Left ventricle myocardium inferior (tissue), 1 donor: Measurements from ENCODE around the gene FKBP9. TPM values are rescaled to one million over a fixed set of nuclear protein-coding genes. Genes with fewer than 3 reads are reported as not detected.
"Not testable (repeated sequence)": the region's sequence is repeated elsewhere in the genome, so short reads cannot be mapped to it uniquely, and the experiment has no call there.

Experiments used
- DNase-seq: peaks from one replicate; pipeline ENCODE4 v3.0.0-alpha.2; 2020
- H3K27ac ChIP-seq: fragments of 200-600 bp; replicated peaks from 2 replicates; pipeline ENCODE4 v1.8.0; 2021
- H3K27me3 ChIP-seq: fragments of 200-600 bp; 2 replicates; pipeline ENCODE4 v1.8.0; 2021; ENCODE audit warnings: low read depth
- H3K36me3 ChIP-seq: fragments of 200-600 bp; 2 replicates; pipeline ENCODE4 v1.8.0; 2021
- H3K4me1 ChIP-seq: fragments of 200-600 bp; 2 replicates; pipeline ENCODE4 v1.8.0; 2021
- H3K4me3 ChIP-seq: fragments of 200-600 bp; 2 replicates; pipeline ENCODE4 v1.8.0; 2021; ENCODE audit warnings: mild to moderate bottlenecking, moderate library complexity
- H3K9me3 ChIP-seq: fragments of 200-600 bp; replicated peaks from 2 replicates; pipeline ENCODE4 v1.8.0; 2021
- intact Hi-C: fragments of 100-400 bp; cut with micrococcal nuclease; formaldehyde crosslinking; loops from one replicate; pipeline ENCODE4 v1.11.0; 2022
- long read RNA-seq: library from polyadenylated mRNA; unstranded; transcript quantifications from one replicate; pipeline ENCODE4 v2.0.0, GENCODE V29; 2021
- total RNA-seq: library from RNA; stranded (reverse); fragmentation: NEBNext Ultra II Directional; extraction: Animal tissue kit (Norgen Biotek cat#: 25700); gene quantifications from one replicate; pipeline ENCODE4 v1.2.1, GENCODE V29; 2021
- TF ChIP-seq, protein P1 (sequence below): fragments of 200-600 bp; IDR thresholded peaks from 2 replicates; pipeline ENCODE4 v1.8.0; 2021; ENCODE audit warnings: antibody characterized with exemption, mild to moderate bottlenecking, borderline replicate concordance
- donor health status: DM: no; HTN: yes; CAD: no; lungs with severe emphysema.

FKBP9 gene
- total RNA-seq: 112 TPM
- long read RNA-seq, transcript FKBP9-201 (10 exons, 3,462 nt): major isoform, 335 of 367 reads
- long read RNA-seq, partial matches to known transcripts: 11 of 367 reads
- long read RNA-seq, other reads (novel, unspliced or antisense): 20 of 367 reads

GRCh38 chr7:32957326-32958045 lies at the start of gene FKBP9:
TSS of gene FKBP9 (plus strand) at chr7:32957440. CDS start at chr7:32957574, 134 bp downstream.
- intact Hi-C loops: no loop called here

DNA sequence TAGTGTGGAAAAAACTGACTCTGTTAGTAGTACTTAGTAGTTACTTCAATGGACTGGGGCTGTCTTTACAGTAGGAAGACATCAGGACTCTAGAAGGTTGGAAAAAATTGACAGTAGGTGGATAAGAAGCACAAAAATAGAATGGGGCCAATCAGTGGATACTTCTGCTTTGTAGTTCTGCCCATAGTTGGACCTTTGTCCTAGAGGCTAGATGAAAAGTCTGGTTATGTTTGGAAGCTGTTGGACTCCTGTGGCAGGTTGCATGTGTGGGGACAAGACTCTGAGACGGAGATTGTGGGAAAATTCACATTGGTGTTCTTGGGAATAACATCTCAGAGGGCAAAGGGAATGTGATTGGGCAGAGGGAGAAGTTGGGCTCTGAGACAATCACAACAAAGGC lies 47.0 kb upstream of the FKBP9 start:
- intact Hi-C loops: no loop called here
- no peak for DNase-seq
- no peaks in the 10 kb centered on the region for H3K9me3 ChIP-seq

More at GRCh38 chr7:32957326-32958045, at the start of gene FKBP9:
- Histone ChIP-seq H3K27ac (peak within 1 kb of the TSS; percentile 100), H3K4me3 (peak within 1 kb of the TSS; percentile 92), H3K27me3 (no peaks in the 10 kb centered on the region), H3K4me1 (peaks cover 41% of the 10 kb centered on the region), H3K9me3 (no peaks in the 10 kb centered on the region), H3K36me3 (no peaks in the 10 kb centered on the region)
- TF ChIP-seq, protein P1, sequence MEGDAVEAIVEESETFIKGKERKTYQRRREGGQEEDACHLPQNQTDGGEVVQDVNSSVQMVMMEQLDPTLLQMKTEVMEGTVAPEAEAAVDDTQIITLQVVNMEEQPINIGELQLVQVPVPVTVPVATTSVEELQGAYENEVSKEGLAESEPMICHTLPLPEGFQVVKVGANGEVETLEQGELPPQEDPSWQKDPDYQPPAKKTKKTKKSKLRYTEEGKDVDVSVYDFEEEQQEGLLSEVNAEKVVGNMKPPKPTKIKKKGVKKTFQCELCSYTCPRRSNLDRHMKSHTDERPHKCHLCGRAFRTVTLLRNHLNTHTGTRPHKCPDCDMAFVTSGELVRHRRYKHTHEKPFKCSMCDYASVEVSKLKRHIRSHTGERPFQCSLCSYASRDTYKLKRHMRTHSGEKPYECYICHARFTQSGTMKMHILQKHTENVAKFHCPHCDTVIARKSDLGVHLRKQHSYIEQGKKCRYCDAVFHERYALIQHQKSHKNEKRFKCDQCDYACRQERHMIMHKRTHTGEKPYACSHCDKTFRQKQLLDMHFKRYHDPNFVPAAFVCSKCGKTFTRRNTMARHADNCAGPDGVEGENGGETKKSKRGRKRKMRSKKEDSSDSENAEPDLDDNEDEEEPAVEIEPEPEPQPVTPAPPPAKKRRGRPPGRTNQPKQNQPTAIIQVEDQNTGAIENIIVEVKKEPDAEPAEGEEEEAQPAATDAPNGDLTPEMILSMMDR: no peak
- DNase-seq: peak; percentile 86

DNA sequence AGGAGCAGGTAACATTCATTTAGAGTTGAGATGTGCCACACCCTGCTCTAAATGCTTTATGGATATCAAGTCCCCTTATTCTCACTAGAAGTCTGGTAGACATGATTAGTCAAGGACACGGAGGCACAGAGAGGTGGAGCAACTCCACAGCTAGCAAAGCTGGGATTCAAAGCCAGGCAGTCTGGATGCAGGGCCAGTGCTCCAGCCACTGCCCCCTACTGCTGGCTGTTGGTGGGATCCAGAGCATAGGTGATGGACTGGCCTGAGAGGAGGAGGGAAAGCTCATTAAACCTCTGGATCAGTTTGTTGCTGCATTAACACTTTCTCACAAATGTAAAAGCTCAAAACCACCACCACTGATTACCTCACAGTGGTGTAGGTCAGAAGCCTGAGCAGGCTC lies 43.1 kb upstream of the FKBP9 start:
- Histone ChIP-seq H3K4me1 (peaks cover 11% of the 10 kb centered on the region), H3K4me3 (no peak overlapping the region), H3K27me3 (no peaks in the 10 kb centered on the region), H3K27ac (no peak overlapping the region), H3K9me3 (no peaks in the 10 kb centered on the region), H3K36me3 (peaks cover 46% of the 10 kb centered on the region)
- TF ChIP-seq, protein P1: peak; percentile 18
- DNase-seq: no peak
- intact Hi-C loops: no loop called here

More for the DNA sequence above, 47.0 kb upstream of the FKBP9 start:
- Histone ChIP-seq H3K4me3 (no peak overlapping the region), H3K27me3 (no peaks in the 10 kb centered on the region), H3K36me3 (peaks cover 9% of the 10 kb centered on the region), H3K4me1 (peaks cover 16% of the 10 kb centered on the region), H3K27ac (no peak overlapping the region)
- TF ChIP-seq, protein P1: no peak

DNA sequence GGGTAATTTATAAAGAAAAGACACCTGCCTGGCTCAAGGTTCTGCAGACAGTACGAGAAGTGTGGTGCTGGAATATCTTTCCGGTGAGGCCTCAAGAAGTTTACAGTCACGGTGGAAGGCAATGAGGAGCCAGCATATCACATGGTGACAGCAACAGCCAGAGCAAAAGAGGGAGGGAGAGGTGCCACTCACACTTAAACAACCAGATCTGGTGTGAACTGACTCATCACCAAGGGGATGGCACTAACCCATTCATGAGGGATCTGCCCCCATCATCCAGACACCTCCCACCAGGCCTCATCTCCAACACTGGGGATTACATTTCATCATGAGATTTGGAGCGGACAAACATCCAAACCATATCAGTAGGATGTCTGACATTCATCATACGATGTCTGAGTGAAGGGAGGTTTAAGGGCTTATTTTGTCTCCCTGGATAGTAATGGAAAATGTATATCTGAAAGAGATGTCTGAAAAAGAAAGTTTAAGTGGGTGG lies 42.2 kb upstream of the FKBP9 start:
- no peak for DNase-seq
- intact Hi-C loops: no loop called here
- H3K36me3 ChIP-seq: peaks cover 54% of the 10 kb centered on the region
- peaks cover 1% of the 10 kb centered on the region for H3K4me1 ChIP-seq
- TF ChIP-seq, protein P1: no peak
- H3K9me3 ChIP-seq: no peaks in the 10 kb centered on the region
- H3K27me3 ChIP-seq: no peaks in the 10 kb centered on the region
- no peak overlapping the region for H3K27ac ChIP-seq
- no peak overlapping the region for H3K4me3 ChIP-seq

DNA sequence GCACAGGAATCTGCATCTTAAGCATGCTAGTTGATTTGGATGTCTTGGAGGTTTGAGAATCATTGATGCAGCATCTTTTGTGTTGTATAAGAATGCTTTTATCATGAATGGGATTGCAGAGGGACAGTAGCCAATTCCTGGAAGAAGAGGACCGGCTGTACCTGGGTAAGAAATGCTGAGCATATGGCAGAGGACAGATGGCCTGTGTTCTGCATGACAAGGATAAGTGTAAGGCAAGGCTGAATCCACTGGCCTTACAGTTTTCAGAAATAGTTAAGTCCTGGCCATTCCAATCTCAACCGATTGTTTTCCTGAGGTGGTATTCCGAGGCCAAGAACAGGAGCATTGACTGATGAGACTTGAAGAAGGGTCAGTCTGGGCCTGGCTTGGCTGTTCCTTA lies 41.2 kb upstream of the FKBP9 start:
- no peak overlapping the region for H3K27ac ChIP-seq
- H3K9me3 ChIP-seq: no peaks in the 10 kb centered on the region
- no peak for DNase-seq
- TF ChIP-seq, protein P1: no peak
- intact Hi-C loops: no loop called here
- no peaks in the 10 kb centered on the region for H3K27me3 ChIP-seq
- H3K4me3 ChIP-seq: no peak overlapping the region
- H3K4me1 ChIP-seq: no peaks in the 10 kb centered on the region
- peaks cover 63% of the 10 kb centered on the region for H3K36me3 ChIP-seq

GRCh38 chr7:32916994-32917393 lies 40.2 kb upstream of the FKBP9 start:
- H3K36me3 ChIP-seq: peaks cover 65% of the 10 kb centered on the region
- H3K4me3 ChIP-seq, H3K9me3 ChIP-seq, H3K4me1 ChIP-seq, DNase-seq, H3K27me3 ChIP-seq, H3K27ac ChIP-seq, intact Hi-C loops: not testable (repeated sequence)
